Thyroid gland (tissue), 4 donors: ENCODE data around the gene HS6ST2. TPM values are rescaled to one million over a fixed set of nuclear protein-coding genes. Genes with fewer than 3 reads are reported as not detected.
"Not testable (repeated sequence)": the region's sequence is repeated elsewhere in the genome, so short reads cannot be mapped to it uniquely, and the experiment has no call there.

Source experiments
- DNase-seq, 2 donors: peaks; one replicate each; pipeline ENCODE4 v3.0.0-alpha.2; 2019
- H3K27ac ChIP-seq, 3 donors: fragments of 200-600 bp; sonication (generic); 1 replicate in 2 of 3; 2 replicates in 1 of 3; pipeline ENCODE4 v1.5.1; 2016 to 2019; ENCODE audit warnings: mild to moderate bottlenecking in 1 of 3, moderate library complexity in 1 of 3
- H3K27me3 ChIP-seq: fragments of 200-600 bp; sonication (generic); one replicate; pipeline ENCODE4 v1.5.1; 2019
- H3K36me3 ChIP-seq, 2 donors: fragments of 200-600 bp; sonication (generic); one replicate each; pipeline ENCODE4 v1.5.1; 2016 to 2019
- H3K4me1 ChIP-seq, 2 donors: fragments of 200-600 bp; sonication (generic); one replicate each; pipeline ENCODE4 v1.5.1; 2017 to 2019
- H3K4me3 ChIP-seq, 3 donors: fragments of 200-600 bp; sonication (generic); replicated peaks in 1 of 3; 1 replicate in 2 of 3; 2 replicates in 1 of 3; pipeline ENCODE4 v1.5.1; 2016; ENCODE audit warnings: mild to moderate bottlenecking in 1 of 3
- H3K9me3 ChIP-seq: fragments of 200-600 bp; sonication (generic); one replicate; pipeline ENCODE4 v1.5.1; 2017
- POLR2A ChIP-seq, 2 donors: fragments of 450-650 bp; IDR thresholded peaks; one replicate each; pipeline ENCODE4 v1.6.1; 2017; ENCODE audit warnings: antibody characterized with exemption in 2 of 2, mild to moderate bottlenecking in 2 of 2, moderate library complexity in 1 of 2
- WGBS, 2 donors: methylation state at CpG; one replicate each; pipeline ENCODE4 v1.1.5; 2017; 5-methylcytosine and 5-hydroxymethylcytosine counted together
- intact Hi-C: fragments of 100-400 bp; cut with DNase I; formaldehyde crosslinking; loops from one replicate; pipeline ENCODE4 v1.15.1; 2023
- total RNA-seq, 4 donors: library from RNA; depleted of rRNA; stranded (reverse); fragments of >200 nt; gene quantifications; one replicate each; pipeline ENCODE4 v1.2.3, GENCODE V29; 2016
- TF ChIP-seq, protein P1 (sequence below), 6 experiments: fragments of 200-600 bp in 3 of 6; fragments of 450-650 bp in 3 of 6; sonication (generic) in 3 of 6; IDR thresholded peaks; one replicate each; pipeline ENCODE4 v1.5.1; 2016 to 2019; ENCODE audit warnings: antibody characterized with exemption in 6 of 6, mild to moderate bottlenecking in 2 of 6, inconsistent platforms in 1 of 6, moderate library complexity in 1 of 6

The HS6ST2 gene
- total RNA-seq, 4 donors from 2014 or later, result 0.11 to 0.78 (median 0.38) TPM; not detected in 1

DNA sequence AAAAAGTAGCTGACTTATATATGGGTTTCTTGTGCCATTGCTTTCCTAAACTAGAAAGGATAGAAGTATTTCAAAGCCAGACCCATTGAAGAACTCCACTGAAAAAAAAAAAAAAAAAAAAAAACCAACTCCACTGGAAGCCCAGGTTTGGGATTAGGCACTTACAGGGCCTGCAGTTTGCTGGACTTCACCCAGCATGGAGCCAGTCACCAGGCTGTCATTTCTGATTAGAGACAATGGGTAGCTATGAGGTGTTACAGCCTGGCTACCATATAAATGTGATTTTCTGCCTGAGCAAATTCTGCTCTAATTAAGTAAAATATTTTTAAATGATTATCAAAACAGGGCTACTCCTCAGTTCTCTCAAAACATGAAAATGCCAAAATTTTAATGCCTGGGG is 49.5 kb downstream of the HS6ST2 start:
- Histone ChIP-seq H3K36me3 (no peaks in the 10 kb centered on the region), H3K9me3 (no peaks in the 10 kb centered on the region), H3K27ac (no peak overlapping the region), H3K4me1 (no peaks in the 10 kb centered on the region), H3K27me3 (no peaks in the 10 kb centered on the region), H3K4me3 (no peak overlapping the region)
- TF ChIP-seq POLR2A (IDR thresholded peaks at IDR 0.05), result no peak
- TF ChIP-seq, protein P1, sequence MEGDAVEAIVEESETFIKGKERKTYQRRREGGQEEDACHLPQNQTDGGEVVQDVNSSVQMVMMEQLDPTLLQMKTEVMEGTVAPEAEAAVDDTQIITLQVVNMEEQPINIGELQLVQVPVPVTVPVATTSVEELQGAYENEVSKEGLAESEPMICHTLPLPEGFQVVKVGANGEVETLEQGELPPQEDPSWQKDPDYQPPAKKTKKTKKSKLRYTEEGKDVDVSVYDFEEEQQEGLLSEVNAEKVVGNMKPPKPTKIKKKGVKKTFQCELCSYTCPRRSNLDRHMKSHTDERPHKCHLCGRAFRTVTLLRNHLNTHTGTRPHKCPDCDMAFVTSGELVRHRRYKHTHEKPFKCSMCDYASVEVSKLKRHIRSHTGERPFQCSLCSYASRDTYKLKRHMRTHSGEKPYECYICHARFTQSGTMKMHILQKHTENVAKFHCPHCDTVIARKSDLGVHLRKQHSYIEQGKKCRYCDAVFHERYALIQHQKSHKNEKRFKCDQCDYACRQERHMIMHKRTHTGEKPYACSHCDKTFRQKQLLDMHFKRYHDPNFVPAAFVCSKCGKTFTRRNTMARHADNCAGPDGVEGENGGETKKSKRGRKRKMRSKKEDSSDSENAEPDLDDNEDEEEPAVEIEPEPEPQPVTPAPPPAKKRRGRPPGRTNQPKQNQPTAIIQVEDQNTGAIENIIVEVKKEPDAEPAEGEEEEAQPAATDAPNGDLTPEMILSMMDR (IDR thresholded peaks at IDR 0.05), result no peak
- DNase-seq, result no peak
- intact Hi-C loops, result no loop called here

DNA sequence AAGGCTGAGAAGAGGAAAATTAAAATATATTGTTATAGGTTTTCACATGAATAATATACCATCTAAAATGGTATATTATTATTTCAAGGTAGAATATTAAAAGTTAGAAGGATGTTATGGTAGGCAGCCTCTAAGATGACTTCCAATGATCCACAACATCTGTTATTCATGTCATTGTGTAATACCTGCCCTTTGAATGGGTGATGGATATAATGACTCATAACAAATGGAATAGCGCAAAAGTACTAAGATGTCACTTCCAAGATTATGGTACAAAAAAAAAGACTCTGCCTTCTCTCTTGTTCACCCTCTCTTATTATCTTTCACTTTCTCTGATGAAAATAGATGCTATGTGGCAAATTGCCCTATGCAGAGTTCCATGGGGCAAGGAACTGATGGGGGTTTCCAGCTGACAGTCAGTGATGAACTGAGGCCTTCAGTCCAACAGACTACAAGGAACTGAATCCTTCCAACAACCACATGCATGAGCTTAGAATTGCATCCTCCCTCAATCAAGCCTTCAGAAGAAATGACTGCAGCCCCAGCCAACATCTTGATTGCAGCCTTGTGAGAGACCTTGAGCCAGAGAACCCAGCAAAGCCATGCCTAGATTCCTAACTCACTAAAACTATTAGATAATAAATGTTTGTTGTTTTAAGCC is 57.7 kb downstream of the HS6ST2 start:
- H3K4me3 ChIP-seq, result no peak overlapping the region
- H3K9me3 ChIP-seq, result no peaks in the 10 kb centered on the region
- intact Hi-C loops, result no loop called here
- WGBS, 2 donors, result 95 to 100% methylated on average over 1 of the region's 1 CpG
- no peak overlapping the region for H3K27ac ChIP-seq
- H3K36me3 ChIP-seq, result no peaks in the 10 kb centered on the region
- H3K4me1 ChIP-seq, result no peaks in the 10 kb centered on the region
- TF ChIP-seq, protein P1 (IDR thresholded peaks at IDR 0.05), result no peak
- TF ChIP-seq POLR2A (IDR thresholded peaks at IDR 0.05), result no peak
- DNase-seq, result no peak
- H3K27me3 ChIP-seq, result no peaks in the 10 kb centered on the region

DNA sequence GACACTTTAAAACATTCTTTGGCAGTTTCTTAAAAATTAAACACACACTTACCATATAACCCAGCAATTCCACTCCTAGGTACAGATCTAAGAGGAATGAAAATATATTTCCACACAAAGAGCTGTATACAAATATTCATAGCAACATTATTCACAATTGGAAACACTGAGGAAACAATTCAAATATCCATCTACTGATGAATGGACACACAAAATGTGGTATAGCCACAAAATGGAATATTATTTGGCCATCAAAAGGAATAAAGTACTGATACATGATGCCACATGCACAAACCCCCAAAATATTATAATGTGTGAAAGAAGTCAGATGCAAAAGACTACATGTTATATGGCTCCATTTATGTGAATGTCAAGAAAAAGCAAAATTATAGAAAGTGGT is 70.9 kb downstream of the HS6ST2 start:
- no peak for TF ChIP-seq POLR2A (IDR thresholded peaks at IDR 0.05)
- TF ChIP-seq, protein P1 (IDR thresholded peaks at IDR 0.05), result no peak
- intact Hi-C loops, result no loop called here
- no peaks in the 10 kb centered on the region for H3K9me3 ChIP-seq
- no peak overlapping the region for H3K4me3 ChIP-seq
- no peaks in the 10 kb centered on the region for H3K4me1 ChIP-seq
- no peak for DNase-seq
- H3K27me3 ChIP-seq, result no peaks in the 10 kb centered on the region
- H3K36me3 ChIP-seq, result no peaks in the 10 kb centered on the region
- no peak overlapping the region for H3K27ac ChIP-seq

DNA sequence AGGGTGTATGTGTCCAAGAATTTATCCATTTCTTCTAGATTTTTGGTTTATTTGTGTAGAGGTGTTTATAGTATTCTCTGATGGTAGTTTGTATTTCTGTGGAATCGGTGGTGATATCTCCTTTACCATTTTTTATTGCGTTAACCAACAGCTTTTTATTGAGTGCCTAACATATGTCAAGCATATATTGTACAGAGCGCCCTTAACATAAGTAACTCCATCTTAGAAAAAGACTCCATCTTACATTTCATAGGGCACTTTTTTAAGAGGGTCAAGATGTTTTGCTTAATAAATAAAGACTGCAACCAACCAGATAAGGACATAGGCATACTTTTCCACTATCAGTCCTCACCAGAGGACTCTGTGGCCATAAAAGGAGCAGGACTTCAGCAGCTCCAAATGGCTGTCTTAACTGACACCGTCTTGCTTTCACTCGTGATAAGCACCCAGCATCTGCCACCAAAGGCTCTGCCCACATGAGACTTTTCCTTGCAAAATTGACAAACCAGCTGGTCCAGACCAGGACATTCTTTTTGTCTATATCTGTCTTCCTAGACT is 75.0 kb downstream of the HS6ST2 start:
- H3K27me3 ChIP-seq, result no peaks in the 10 kb centered on the region
- H3K4me1 ChIP-seq, result no peaks in the 10 kb centered on the region
- WGBS, 2 donors, result 89 to 90% methylated on average over 5 of the region's 5 CpGs
- H3K27ac ChIP-seq, result no peak overlapping the region
- no peak for TF ChIP-seq POLR2A (IDR thresholded peaks at IDR 0.05)
- TF ChIP-seq, protein P1 (IDR thresholded peaks at IDR 0.05), result no peak
- no peaks in the 10 kb centered on the region for H3K9me3 ChIP-seq
- intact Hi-C loops, result no loop called here
- no peaks in the 10 kb centered on the region for H3K36me3 ChIP-seq
- no peak for DNase-seq
- no peak overlapping the region for H3K4me3 ChIP-seq

DNA sequence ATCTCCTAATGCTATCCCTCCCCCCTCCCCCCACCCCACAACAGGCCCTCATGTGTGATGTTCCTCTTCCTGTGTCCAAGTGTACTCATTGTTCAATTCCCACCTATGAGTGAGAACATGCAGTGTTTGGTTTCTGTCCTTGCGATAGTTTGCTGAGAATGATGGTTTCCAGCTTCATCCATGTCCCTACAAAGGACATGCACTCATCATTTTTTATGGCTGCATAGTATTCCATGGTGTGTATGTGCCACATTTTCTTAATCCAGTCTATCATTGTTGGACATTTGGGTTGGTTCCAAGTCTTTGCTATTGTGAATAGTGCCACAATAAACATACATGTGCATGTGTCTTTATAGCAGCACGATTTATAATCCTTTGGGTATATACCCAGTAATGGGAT is 77.7 kb downstream of the HS6ST2 start:
- not testable (repeated sequence) for H3K9me3 ChIP-seq

More for the DNA sequence above, 77.7 kb downstream of the HS6ST2 start:
- 86 to 100% methylated on average over 1 of the region's 2 CpGs for WGBS, 2 donors
- H3K4me1 ChIP-seq, H3K27ac ChIP-seq, intact Hi-C loops, H3K36me3 ChIP-seq, H3K4me3 ChIP-seq, H3K27me3 ChIP-seq, DNase-seq: not testable (repeated sequence)
